ENCODE results near the gene MTHFD1L.

MTHFD1L gene

GRCh38 chr6:151009576-151009975 lies 144.1 kb downstream of the MTHFD1L start:
- no peaks in the 10 kb centered on the region for H3K9me2 ChIP-seq (replicated peaks; ENCODE audit: control insufficient read depth, low read length)
- H3K9me3 ChIP-seq (ENCODE audit: control insufficient read depth, insufficient read depth, low read length) = no peaks in the 10 kb centered on the region
- no peaks in the 10 kb centered on the region for H3K79me2 ChIP-seq (ENCODE audit: control insufficient read depth, low read length)
- no peaks in the 10 kb centered on the region for H3K27me3 ChIP-seq (ENCODE audit: control insufficient read depth, low read length)
- H4K20me1 ChIP-seq (ENCODE audit: control insufficient read depth, insufficient read depth, low read depth, low read length) = peaks cover 2% of the 10 kb centered on the region; the same call in 1 of the 2 replicates
- H3F3A ChIP-seq (ENCODE audit: control insufficient read depth, insufficient read depth) = peaks cover 6% of the 10 kb centered on the region; the same call in 1 of the 2 replicates
- H3K27ac ChIP-seq (ENCODE audit: low read depth, low read length) = no peak overlapping the region
- H3K36me3 ChIP-seq (ENCODE audit: control insufficient read depth, low read length) = peaks cover 44% of the 10 kb centered on the region
- no peak overlapping the region for H3K4me3 ChIP-seq (ENCODE audit: low read length)
- TF ChIP-seq CTCF (IDR thresholded peaks at IDR 0.05; ENCODE audit: low read depth, low read length, poor library complexity, severe bottlenecking) (no peak), EZH2phosphoT487 (IDR thresholded peaks at IDR 0.05; ENCODE audit: borderline replicate concordance, low read length) (no peak)
- no peak overlapping the region for H3K4me2 ChIP-seq (ENCODE audit: low read length)
- no peaks in the 10 kb centered on the region for H3K4me1 ChIP-seq (ENCODE audit: control insufficient read depth, low read length)

GRCh38 chr6:151010071-151010470 lies 144.6 kb downstream of the MTHFD1L start:
- Histone ChIP-seq H3K4me3 (ENCODE audit: low read length) (no peak overlapping the region), H3K27me3 (ENCODE audit: control insufficient read depth, low read length) (no peaks in the 10 kb centered on the region), H3K9me2 (replicated peaks; ENCODE audit: control insufficient read depth, low read length) (no peaks in the 10 kb centered on the region), H3F3A (ENCODE audit: control insufficient read depth, insufficient read depth) (peaks cover 6% of the 10 kb centered on the region; the same call in 1 of the 2 replicates), H3K79me2 (ENCODE audit: control insufficient read depth, low read length) (no peaks in the 10 kb centered on the region), H4K20me1 (ENCODE audit: control insufficient read depth, insufficient read depth, low read depth, low read length) (peaks cover 2% of the 10 kb centered on the region; the same call in 1 of the 2 replicates), H3K9me3 (ENCODE audit: control insufficient read depth, insufficient read depth, low read length) (no peaks in the 10 kb centered on the region), H3K27ac (ENCODE audit: low read depth, low read length) (no peak overlapping the region), H3K4me2 (ENCODE audit: low read length) (no peak overlapping the region), H3K36me3 (ENCODE audit: control insufficient read depth, low read length) (peaks cover 49% of the 10 kb centered on the region), H3K4me1 (ENCODE audit: control insufficient read depth, low read length) (no peaks in the 10 kb centered on the region)
- TF ChIP-seq EZH2phosphoT487 (IDR thresholded peaks at IDR 0.05; ENCODE audit: borderline replicate concordance, low read length) = no peak
- TF ChIP-seq CTCF (IDR thresholded peaks at IDR 0.05; ENCODE audit: low read depth, low read length, poor library complexity, severe bottlenecking) = no peak

GRCh38 chr6:151012321-151013294 lies 147.1 kb downstream of the MTHFD1L start:
- Histone ChIP-seq H3K4me2 (ENCODE audit: low read length) (no peak overlapping the region), H3K9me2 (replicated peaks; ENCODE audit: control insufficient read depth, low read length) (no peaks in the 10 kb centered on the region), H4K20me1 (ENCODE audit: control insufficient read depth, insufficient read depth, low read depth, low read length) (peaks cover 2% of the 10 kb centered on the region; the same call in 1 of the 2 replicates), H3K4me1 (ENCODE audit: control insufficient read depth, low read length) (no peaks in the 10 kb centered on the region), H3F3A (ENCODE audit: control insufficient read depth, insufficient read depth) (peaks cover 6% of the 10 kb centered on the region; the same call in 1 of the 2 replicates), H3K36me3 (ENCODE audit: control insufficient read depth, low read length) (peaks cover 67% of the 10 kb centered on the region), H3K27ac (ENCODE audit: low read depth, low read length) (no peak overlapping the region), H3K9me3 (ENCODE audit: control insufficient read depth, insufficient read depth, low read length) (no peaks in the 10 kb centered on the region), H3K79me2 (ENCODE audit: control insufficient read depth, low read length) (no peaks in the 10 kb centered on the region), H3K4me3 (ENCODE audit: low read length) (no peak overlapping the region), H3K27me3 (ENCODE audit: control insufficient read depth, low read length) (no peaks in the 10 kb centered on the region)
- TF ChIP-seq EZH2phosphoT487 (IDR thresholded peaks at IDR 0.05; ENCODE audit: borderline replicate concordance, low read length) (no peak), CTCF (IDR thresholded peaks at IDR 0.05; ENCODE audit: low read depth, low read length, poor library complexity, severe bottlenecking) (no peak)

Measured in DOHH2 (cell line).